HepG2 (cell line): ENCODE measurements around the gene RPS17. TPM values are rescaled to one million over a fixed set of nuclear protein-coding genes. Genes with fewer than 3 reads are reported as not detected.

Experiments
- CENPT ChIP-seq: sonication (generic); formaldehyde crosslinking; IDR thresholded peaks from 2 replicates; pipeline ENCODE4 v1.8.0; 2022; ENCODE audit warnings: low read depth, mild to moderate bottlenecking, moderate library complexity, missing genetic modification reagents
- EEA1 ChIP-seq: sonication (generic); formaldehyde crosslinking; IDR thresholded peaks from 2 replicates; pipeline ENCODE4 v1.5.1; 2020; ENCODE audit warnings: mild to moderate bottlenecking, missing genetic modification reagents, borderline replicate concordance
- HMG20A ChIP-seq: IDR thresholded peaks from 2 replicates; pipeline ENCODE4 v1.6.1; 2016; ENCODE audit warnings: borderline replicate concordance
- HMG20B ChIP-seq: conservative IDR thresholded peaks from 2 replicates; pipeline ENCODE4 v1.6.1; 2016; ENCODE audit warnings: missing genetic modification reagents, missing compliant biosample characterization
- IKZF1 ChIP-seq: fragments of 450-650 bp; IDR thresholded peaks from 2 replicates; pipeline ENCODE4 v1.7.1; 2016
- MXI1 ChIP-seq: IDR thresholded peaks from 3 replicates; pipeline ENCODE4 v1.6.1; 2012; ENCODE audit warnings: low read depth, low read length, inconsistent platforms, borderline replicate concordance
- NCOA1 ChIP-seq: sonication (generic); formaldehyde crosslinking; IDR thresholded peaks from 2 replicates; pipeline ENCODE4 v1.9.0; 2021; ENCODE audit warnings: missing genetic modification reagents
- PRDM4 ChIP-seq: sonication (generic); formaldehyde crosslinking; IDR thresholded peaks from 2 replicates; pipeline ENCODE4 v1.9.0; 2021; ENCODE audit warnings: missing genetic modification reagents, borderline replicate concordance
- RBM39 ChIP-seq: fragments of 200-400 bp; formaldehyde crosslinking; IDR thresholded peaks from one replicate; pipeline ENCODE4 v1.6.1; 2018; ENCODE audit warnings: antibody characterized with exemption, mild to moderate bottlenecking, low read depth, low read length; ENCODE audit not compliant: poor library complexity, severe bottlenecking
- SNAPC5 ChIP-seq: sonication (generic); formaldehyde crosslinking; IDR thresholded peaks from 2 replicates; pipeline ENCODE4 v1.8.1; 2023; ENCODE audit warnings: mild to moderate bottlenecking, missing genetic modification reagents, borderline replicate concordance
- WIZ ChIP-seq: sonication (generic); formaldehyde crosslinking; IDR thresholded peaks from 2 replicates; pipeline ENCODE4 v1.5.1; 2020; ENCODE audit warnings: mild to moderate bottlenecking, missing genetic modification reagents
- ZNF136 ChIP-seq: sonication (generic); formaldehyde crosslinking; IDR thresholded peaks from 2 replicates; pipeline ENCODE4 v1.8.1; 2022; ENCODE audit warnings: low read depth, mild to moderate bottlenecking, moderate library complexity, missing genetic modification reagents
- ZNF18 ChIP-seq: sonication (generic); formaldehyde crosslinking; IDR thresholded peaks from 2 replicates; pipeline ENCODE4 v1.8.0; 2022; ENCODE audit warnings: mild to moderate bottlenecking, missing genetic modification reagents; ENCODE audit not compliant: insufficient replicate concordance
- ZNF33B ChIP-seq: sonication (generic); formaldehyde crosslinking; IDR thresholded peaks from 2 replicates; pipeline ENCODE4 v1.5.1; 2020; ENCODE audit warnings: mild to moderate bottlenecking, missing genetic modification reagents
- ZNF431 ChIP-seq: sonication (generic); formaldehyde crosslinking; IDR thresholded peaks from 2 replicates; pipeline ENCODE4 v1.9.0; 2022; ENCODE audit warnings: missing genetic modification reagents, low read depth, mild to moderate bottlenecking, borderline replicate concordance
- ZNF549 ChIP-seq: sonication (generic); formaldehyde crosslinking; IDR thresholded peaks from 2 replicates; pipeline ENCODE4 v1.5.0; 2020; ENCODE audit warnings: missing genetic modification reagents
- ZNF570 ChIP-seq: sonication (generic); formaldehyde crosslinking; IDR thresholded peaks from 2 replicates; pipeline ENCODE4 v1.4.0; 2020; ENCODE audit warnings: mild to moderate bottlenecking, missing genetic modification reagents, borderline replicate concordance
- ZNF879 ChIP-seq: sonication (generic); formaldehyde crosslinking; IDR thresholded peaks from 2 replicates; pipeline ENCODE4 v1.8.1; 2023; ENCODE audit warnings: missing genetic modification reagents
- polyA plus RNA-seq, 8 experiments: library from polyadenylated mRNA; depleted of rRNA in 3 of 8; stranded (reverse) in 7 of 8; unstranded in 1 of 8; fragments of >200 nt; fragmentation: Illumina TruSeq in 4 of 8; extraction: Trizol in 4 of 8; gene quantifications; 2 replicates each; pipeline versions ENCODE4 v1.2.1 to v1.2.3, GENCODE V29; 2011 to 2016; ENCODE audit warnings: low read depth in 4 of 8, missing spikeins in 1 of 8, mixed read lengths in 1 of 8; ENCODE audit not compliant: insufficient read depth in 1 of 8
- total RNA-seq, 5 experiments: library from RNA; depleted of rRNA; stranded (reverse); fragments of >200 nt; fragmentation: Illumina TruSeq; extraction: Trizol; gene quantifications; 2 replicates each; pipeline ENCODE4 v1.2.3, GENCODE V29; 2016; ENCODE audit warnings: low read depth in 1 of 5
- TF ChIP-seq, protein P1 (sequence below): sonication (generic); formaldehyde crosslinking; IDR thresholded peaks from 2 replicates; pipeline ENCODE4 v1.4.0; 2020; ENCODE audit warnings: mild to moderate bottlenecking, missing genetic modification reagents, borderline replicate concordance

The RPS17 gene
- total and polyA plus RNA-seq, 2 of the 13 experiments (the other 11 are each of a cell fraction or from before 2014, with no cell fraction given) = 2,570 to 5,021 TPM

DNA sequence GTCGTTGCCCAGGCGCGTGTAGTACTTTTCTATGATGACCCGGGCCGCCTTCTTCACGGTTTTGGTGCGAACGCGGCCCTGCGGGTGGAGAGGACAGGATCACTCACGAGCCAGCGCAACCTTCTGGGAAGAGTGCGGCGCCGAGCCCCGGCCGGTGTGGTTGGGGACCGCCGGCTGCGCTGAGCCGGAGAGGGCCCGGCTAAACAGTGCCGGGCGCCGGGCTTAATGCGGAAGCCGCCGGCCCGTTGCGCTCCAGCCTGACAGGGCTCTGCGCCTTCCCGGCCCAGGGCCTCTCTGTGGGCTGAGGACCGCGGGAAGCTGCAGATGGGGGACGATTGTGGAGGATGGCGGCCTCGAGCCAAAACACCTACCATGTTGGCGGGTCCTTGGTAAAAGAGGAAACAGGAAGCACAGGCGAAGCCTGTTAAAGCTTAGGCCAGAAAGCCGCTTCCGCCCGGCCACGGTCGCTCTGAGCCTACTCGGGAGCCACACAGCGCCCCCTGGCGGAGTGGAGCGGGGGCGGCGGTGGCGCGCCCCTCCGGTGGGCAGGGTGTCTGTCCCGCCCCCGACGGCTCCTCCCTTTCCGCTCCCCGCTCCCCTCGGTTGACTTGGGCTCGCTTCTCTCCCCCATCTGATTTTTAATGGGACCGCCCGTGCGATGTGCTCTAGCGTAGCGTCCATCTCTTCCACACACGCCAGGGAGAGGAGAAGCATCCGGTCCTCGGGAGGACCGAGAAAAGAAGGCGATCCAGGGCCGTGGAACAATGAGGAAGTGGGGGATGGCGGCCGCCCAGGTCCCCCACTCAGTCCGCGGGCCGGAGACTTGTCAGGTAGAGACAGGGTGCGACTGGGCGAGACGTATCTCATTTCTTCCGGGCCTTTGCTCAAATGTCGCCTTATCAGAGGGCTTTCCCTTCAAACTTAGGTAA is at the start of gene RPS17 (continued):
- TF ChIP-seq, protein P1, sequence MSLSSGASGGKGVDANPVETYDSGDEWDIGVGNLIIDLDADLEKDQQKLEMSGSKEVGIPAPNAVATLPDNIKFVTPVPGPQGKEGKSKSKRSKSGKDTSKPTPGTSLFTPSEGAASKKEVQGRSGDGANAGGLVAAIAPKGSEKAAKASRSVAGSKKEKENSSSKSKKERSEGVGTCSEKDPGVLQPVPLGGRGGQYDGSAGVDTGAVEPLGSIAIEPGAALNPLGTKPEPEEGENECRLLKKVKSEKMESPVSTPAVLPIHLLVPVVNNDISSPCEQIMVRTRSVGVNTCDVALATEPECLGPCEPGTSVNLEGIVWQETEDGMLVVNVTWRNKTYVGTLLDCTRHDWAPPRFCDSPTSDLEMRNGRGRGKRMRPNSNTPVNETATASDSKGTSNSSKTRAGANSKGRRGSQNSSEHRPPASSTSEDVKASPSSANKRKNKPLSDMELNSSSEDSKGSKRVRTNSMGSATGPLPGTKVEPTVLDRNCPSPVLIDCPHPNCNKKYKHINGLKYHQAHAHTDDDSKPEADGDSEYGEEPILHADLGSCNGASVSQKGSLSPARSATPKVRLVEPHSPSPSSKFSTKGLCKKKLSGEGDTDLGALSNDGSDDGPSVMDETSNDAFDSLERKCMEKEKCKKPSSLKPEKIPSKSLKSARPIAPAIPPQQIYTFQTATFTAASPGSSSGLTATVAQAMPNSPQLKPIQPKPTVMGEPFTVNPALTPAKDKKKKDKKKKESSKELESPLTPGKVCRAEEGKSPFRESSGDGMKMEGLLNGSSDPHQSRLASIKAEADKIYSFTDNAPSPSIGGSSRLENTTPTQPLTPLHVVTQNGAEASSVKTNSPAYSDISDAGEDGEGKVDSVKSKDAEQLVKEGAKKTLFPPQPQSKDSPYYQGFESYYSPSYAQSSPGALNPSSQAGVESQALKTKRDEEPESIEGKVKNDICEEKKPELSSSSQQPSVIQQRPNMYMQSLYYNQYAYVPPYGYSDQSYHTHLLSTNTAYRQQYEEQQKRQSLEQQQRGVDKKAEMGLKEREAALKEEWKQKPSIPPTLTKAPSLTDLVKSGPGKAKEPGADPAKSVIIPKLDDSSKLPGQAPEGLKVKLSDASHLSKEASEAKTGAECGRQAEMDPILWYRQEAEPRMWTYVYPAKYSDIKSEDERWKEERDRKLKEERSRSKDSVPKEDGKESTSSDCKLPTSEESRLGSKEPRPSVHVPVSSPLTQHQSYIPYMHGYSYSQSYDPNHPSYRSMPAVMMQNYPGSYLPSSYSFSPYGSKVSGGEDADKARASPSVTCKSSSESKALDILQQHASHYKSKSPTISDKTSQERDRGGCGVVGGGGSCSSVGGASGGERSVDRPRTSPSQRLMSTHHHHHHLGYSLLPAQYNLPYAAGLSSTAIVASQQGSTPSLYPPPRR (CRISPR knock-in tag) = peak; percentile 53; the same call in 1 of the 2 replicates
- TF ChIP-seq MXI1 (peak; percentile 77; the same call in 2 of the 3 replicates), ZNF18 (CRISPR knock-in tag) (peak; percentile 78), PRDM4 (CRISPR knock-in tag) (no peak), ZNF136 (CRISPR knock-in tag) (no peak; the same call in 1 of the 2 replicates), EEA1 (no peak; the same call in 1 of the 2 replicates), HMG20B (CRISPR knock-in tag) (no peak), ZNF431 (CRISPR knock-in tag) (no peak; the same call in 1 of the 2 replicates), HMG20A (no peak), ZNF570 (CRISPR knock-in tag) (no peak), ZNF879 (peak; percentile 61; the same call in 1 of the 2 replicates), NCOA1 (no peak), IKZF1 (no peak), SNAPC5 (CRISPR knock-in tag) (0 out of 2 replicates have a peak, but pooled peaks have one; percentile 78), WIZ (CRISPR knock-in tag) (no peak), CENPT (peak; percentile 44; the same call in 1 of the 2 replicates), ZNF33B (CRISPR knock-in tag) (no peak), ZNF549 (CRISPR knock-in tag) (0 out of 2 replicates have a peak, but pooled peaks have one; percentile 72), RBM39 (peak; percentile 99)
